Mesenchymal stem cell (in vitro differentiated cells and primary cell): ENCODE measurements around the gene AASDH.

ENCODE experiments used
- DNase-seq: peaks from one replicate; pipeline ENCODE4 v3.0.0-alpha.2; 2013
- H2AFZ ChIP-seq: one replicate; pipeline ENCODE4 v1.6.1; 2013; ENCODE audit warnings: low read depth, mild to moderate bottlenecking, control low read depth, inconsistent platforms, low read length, moderate library complexity
- H2AK5ac ChIP-seq: 2 replicates; pipeline ENCODE4 v1.6.1; 2013; ENCODE audit warnings: low read length, moderate library complexity, mild to moderate bottlenecking, inconsistent platforms; ENCODE audit not compliant: severe bottlenecking
- H2BK120ac ChIP-seq: one replicate; pipeline ENCODE4 v1.6.1; 2013; ENCODE audit warnings: low read depth, mild to moderate bottlenecking, inconsistent platforms, low read length, moderate library complexity
- H2BK12ac ChIP-seq, 2 experiments: one replicate each; pipeline ENCODE4 v1.6.1; 2013; ENCODE audit warnings: inconsistent platforms in 2 of 2, low read length in 2 of 2, mild to moderate bottlenecking in 2 of 2, moderate library complexity in 2 of 2, control low read depth in 1 of 2
- H2BK15ac ChIP-seq: one replicate; pipeline ENCODE4 v1.6.1; 2013; ENCODE audit warnings: mild to moderate bottlenecking, low read depth, inconsistent platforms; ENCODE audit not compliant: poor library complexity, severe bottlenecking
- H2BK5ac ChIP-seq: 2 replicates; pipeline ENCODE4 v1.6.1; 2013; ENCODE audit warnings: low read depth, mild to moderate bottlenecking, low read length, control low read depth, inconsistent platforms; ENCODE audit not compliant: poor library complexity, severe bottlenecking
- H3K14ac ChIP-seq, 2 experiments: one replicate each; pipeline ENCODE4 v1.6.1; 2013; ENCODE audit warnings: inconsistent platforms in 2 of 2, low read length in 2 of 2, control low read depth in 1 of 2, mild to moderate bottlenecking in 1 of 2, moderate library complexity in 1 of 2
- H3K18ac ChIP-seq, 2 experiments: one replicate each; pipeline ENCODE4 v1.6.1; 2013; ENCODE audit warnings: inconsistent platforms in 2 of 2, low read length in 2 of 2, control low read depth in 1 of 2, low read depth in 1 of 2, mild to moderate bottlenecking in 1 of 2
- H3K23ac ChIP-seq, 2 experiments: one replicate each; pipeline ENCODE4 v1.6.1; 2013; ENCODE audit warnings: inconsistent platforms in 2 of 2, low read length in 2 of 2, mild to moderate bottlenecking in 2 of 2, moderate library complexity in 2 of 2, control low read depth in 1 of 2
- H3K27ac ChIP-seq: 2 replicates; pipeline ENCODE4 v1.5.1; 2013; ENCODE audit warnings: mild to moderate bottlenecking, moderate library complexity, low read length, control low read depth, inconsistent platforms; ENCODE audit not compliant: poor library complexity, severe bottlenecking
- H3K27me3 ChIP-seq, 2 experiments: 2 replicates each; pipeline versions ENCODE4 v1.6.1 to v1.7.0; 2013; ENCODE audit warnings: low read length in 2 of 2, mild to moderate bottlenecking in 2 of 2, moderate library complexity in 2 of 2, control low read depth in 1 of 2, inconsistent platforms in 1 of 2; ENCODE audit not compliant: control insufficient read depth in 1 of 2, insufficient read depth in 1 of 2
- H3K36me3 ChIP-seq, 2 experiments: 2 replicates each; pipeline versions ENCODE4 v1.6.1 to v1.7.0; 2013; ENCODE audit warnings: low read length in 2 of 2, control low read depth in 1 of 2, inconsistent platforms in 1 of 2, low read depth in 1 of 2, mild to moderate bottlenecking in 1 of 2; ENCODE audit not compliant: insufficient read depth in 2 of 2, control insufficient read depth in 1 of 2
- H3K4ac ChIP-seq, 2 experiments: one replicate each; pipeline ENCODE4 v1.6.1; 2013; ENCODE audit warnings: inconsistent platforms in 2 of 2, low read length in 2 of 2, mild to moderate bottlenecking in 2 of 2, moderate library complexity in 2 of 2, control low read depth in 1 of 2, low read depth in 1 of 2
- H3K4me1 ChIP-seq: 2 replicates; pipeline ENCODE4 v1.6.1; 2013; ENCODE audit warnings: low read depth, low read length, control low read depth; ENCODE audit not compliant: control insufficient read depth, insufficient read depth
- H3K4me2 ChIP-seq: 2 replicates; pipeline ENCODE4 v1.6.1; 2013; ENCODE audit warnings: low read length, mild to moderate bottlenecking, inconsistent platforms; ENCODE audit not compliant: poor library complexity, severe bottlenecking
- H3K4me3 ChIP-seq, 2 experiments: 2 replicates each; pipeline versions ENCODE4 v1.5.1 to v1.7.0; 2013; ENCODE audit warnings: low read length in 2 of 2, mild to moderate bottlenecking in 2 of 2, control low read depth in 1 of 2, low read depth in 1 of 2; ENCODE audit not compliant: insufficient read depth in 1 of 2
- H3K79me1 ChIP-seq: replicated peaks from 2 replicates; pipeline ENCODE4 v1.6.1; 2013; ENCODE audit warnings: mild to moderate bottlenecking, control low read depth, low read length, inconsistent platforms; ENCODE audit not compliant: poor library complexity, severe bottlenecking
- H3K9ac ChIP-seq: 2 replicates; pipeline ENCODE4 v1.7.0; 2013; ENCODE audit warnings: mild to moderate bottlenecking, low read length, moderate library complexity
- H3K9me3 ChIP-seq: 2 replicates; pipeline ENCODE4 v1.7.0; 2013; ENCODE audit warnings: mild to moderate bottlenecking, low read length; ENCODE audit not compliant: control insufficient read depth
- H4K8ac ChIP-seq: one replicate; pipeline ENCODE4 v1.6.1; 2013; ENCODE audit warnings: inconsistent platforms, mild to moderate bottlenecking, low read length, moderate library complexity
- H4K91ac ChIP-seq: one replicate; pipeline ENCODE4 v1.6.1; 2013; ENCODE audit warnings: mild to moderate bottlenecking, low read length, inconsistent platforms
- WGBS: methylation state at CpG from one replicate; pipeline ENCODE4 v1.1.7; 2013; ENCODE audit warnings: mixed read lengths; 5-methylcytosine and 5-hydroxymethylcytosine counted together

Gene AASDH

GRCh38 chr4:56416349-56416748 is 29.1 kb upstream of the AASDH start:
- H3K36me3 ChIP-seq: peaks cover 0 to 5% of the 10 kb centered on the region in 2 experiments
- no peak overlapping the region for H3K23ac ChIP-seq
- no peak overlapping the region for H2BK15ac ChIP-seq
- H2BK5ac ChIP-seq: no peak overlapping the region
- WGBS: 92% methylated on average over 1 of the region's 3 CpGs
- H3K9me3 ChIP-seq: no peaks in the 10 kb centered on the region
- no peak overlapping the region for H4K91ac ChIP-seq
- H3K27me3 ChIP-seq: no peaks in the 10 kb centered on the region
- H2BK12ac ChIP-seq: no peak overlapping the region
- H2AFZ ChIP-seq: no peak overlapping the region
- H3K18ac ChIP-seq: no peak overlapping the region
- H3K79me1 ChIP-seq: peaks cover 24% of the 10 kb centered on the region
- H3K27ac ChIP-seq: no peak overlapping the region
- no peak for DNase-seq
- H4K8ac ChIP-seq: no peak overlapping the region
- H3K4me3 ChIP-seq: no peak overlapping the region
- H2AK5ac ChIP-seq: no peak overlapping the region
- no peak overlapping the region for H3K14ac ChIP-seq
- no peak overlapping the region for H2BK120ac ChIP-seq
- H3K4ac ChIP-seq: no peak overlapping the region
- H3K9ac ChIP-seq: no peak overlapping the region
- H3K4me2 ChIP-seq: no peak overlapping the region
- H3K4me1 ChIP-seq: peaks cover 1% of the 10 kb centered on the region

GRCh38 chr4:56414135-56414670 is 26.9 kb upstream of the AASDH start:
- H3K9me3 ChIP-seq: no peaks in the 10 kb centered on the region
- 97% methylated on average over 3 of the region's 4 CpGs for WGBS
- H2BK5ac ChIP-seq: no peak overlapping the region
- H3K9ac ChIP-seq: peak overlapping the region; percentile 64
- H3K4me3 ChIP-seq: peak overlapping the region in 1 of 2 experiments; percentile 6
- H3K23ac ChIP-seq: no peak overlapping the region
- no peaks in the 10 kb centered on the region for H3K36me3 ChIP-seq
- no peak overlapping the region for H3K4ac ChIP-seq
- H2AFZ ChIP-seq: no peak overlapping the region
- H3K4me2 ChIP-seq: no peak overlapping the region
- no peak overlapping the region for H2AK5ac ChIP-seq
- no peak overlapping the region for H2BK120ac ChIP-seq
- no peak overlapping the region for H2BK15ac ChIP-seq
- H4K91ac ChIP-seq: no peak overlapping the region
- peak; percentile 15 for DNase-seq
- no peak overlapping the region for H3K18ac ChIP-seq
- peaks cover 1% of the 10 kb centered on the region for H3K4me1 ChIP-seq
- no peak overlapping the region for H4K8ac ChIP-seq
- H2BK12ac ChIP-seq: no peak overlapping the region
- H3K27me3 ChIP-seq: no peaks in the 10 kb centered on the region
- H3K27ac ChIP-seq: no peak overlapping the region
- H3K14ac ChIP-seq: no peak overlapping the region
- H3K79me1 ChIP-seq: peaks cover 19% of the 10 kb centered on the region

- Histone ChIP-seq H2AFZ (no peak overlapping the region), H2BK12ac (no peak overlapping the region), H2BK15ac (no peak overlapping the region), H3K79me1 (peaks cover 13% of the 10 kb centered on the region), H2BK5ac (no peak overlapping the region), H3K4me1 (peaks cover 1% of the 10 kb centered on the region), H2BK120ac (no peak overlapping the region), H3K27ac (peak overlapping the region; percentile 68), H2AK5ac (no peak overlapping the region), H3K4ac (no peak overlapping the region), H4K91ac (no peak overlapping the region), H3K36me3 (peaks cover 4 to 10% of the 10 kb centered on the region in 2 experiments), H4K8ac (no peak overlapping the region), H3K9me3 (no peaks in the 10 kb centered on the region), H3K23ac (no peak overlapping the region), H3K4me3 (peak overlapping the region in 1 of 2 experiments; percentile 69), H3K4me2 (peak overlapping the region; percentile 61), H3K14ac (no peak overlapping the region), H3K27me3 (no peaks in the 10 kb centered on the region), H3K9ac (peak overlapping the region; percentile 93), H3K18ac (no peak overlapping the region)
- peak; percentile 98 for DNase-seq
- WGBS: 0% methylated on average over 1 of the region's 4 CpGs
Measured at GRCh38 chr4:56410247-56411062, 23.2 kb upstream of the AASDH start.

GRCh38 chr4:56409511-56410090 is 22.3 kb upstream of the AASDH start:
- DNase-seq: no peak
- H3K23ac ChIP-seq: no peak overlapping the region
- peak overlapping the region in 1 of 2 experiments; percentile 69 for H3K4me3 ChIP-seq
- H3K4me1 ChIP-seq: peaks cover 1% of the 10 kb centered on the region
- no peaks in the 10 kb centered on the region for H3K27me3 ChIP-seq
- H2BK12ac ChIP-seq: no peak overlapping the region
- WGBS: no CpG with 5 or more reads among the region's 1 CpG
- H3K79me1 ChIP-seq: peaks cover 15% of the 10 kb centered on the region
- no peak overlapping the region for H4K91ac ChIP-seq
- no peak overlapping the region for H2BK120ac ChIP-seq
- no peak overlapping the region for H4K8ac ChIP-seq
- no peak overlapping the region for H2AFZ ChIP-seq
- no peak overlapping the region for H3K27ac ChIP-seq
- H3K14ac ChIP-seq: no peak overlapping the region
- no peak overlapping the region for H2AK5ac ChIP-seq
- no peak overlapping the region for H3K4ac ChIP-seq
- H2BK5ac ChIP-seq: no peak overlapping the region
- H3K4me2 ChIP-seq: no peak overlapping the region
- no peak overlapping the region for H2BK15ac ChIP-seq
- H3K9ac ChIP-seq: peak overlapping the region; percentile 93
- peaks cover 6 to 19% of the 10 kb centered on the region in 2 experiments for H3K36me3 ChIP-seq
- H3K18ac ChIP-seq: no peak overlapping the region
- H3K9me3 ChIP-seq: no peaks in the 10 kb centered on the region
